Stimulated activated memory B cell treated with anti-CD40 and anti-IgM and Interleukin-4, amounts not matched to agents 10 μg/mL and 1 μg/mL and 100 μg/mL, for 72 hours (primary cell): ENCODE measurements around the gene TSPO2.

ENCODE experiments used
- ATAC-seq: fragments of 150-1000 bp; cut with Tn5 transposase; 2 replicates; pipeline ENCODE4 v1.10.0; 2021
- H3K27ac Mint-ChIP-seq: one replicate; pipeline ENCODE4 v1.8.0; 2022; ENCODE audit warnings: mild to moderate bottlenecking, mixed read lengths
- H3K27me3 Mint-ChIP-seq: one replicate; pipeline ENCODE4 v1.8.0; 2022; ENCODE audit warnings: mixed read lengths
- H3K36me3 Mint-ChIP-seq: one replicate; pipeline ENCODE4 v1.8.0; 2022; ENCODE audit warnings: mixed read lengths
- H3K4me1 Mint-ChIP-seq: one replicate; pipeline ENCODE4 v1.8.0; 2022; ENCODE audit warnings: mixed read lengths
- H3K4me3 Mint-ChIP-seq: one replicate; pipeline ENCODE4 v1.8.0; 2022; ENCODE audit warnings: mild to moderate bottlenecking, moderate library complexity, mixed read lengths
- H3K9me3 Mint-ChIP-seq: one replicate; pipeline ENCODE4 v1.8.0; 2022; ENCODE audit warnings: mixed read lengths

The TSPO2 gene

DNA sequence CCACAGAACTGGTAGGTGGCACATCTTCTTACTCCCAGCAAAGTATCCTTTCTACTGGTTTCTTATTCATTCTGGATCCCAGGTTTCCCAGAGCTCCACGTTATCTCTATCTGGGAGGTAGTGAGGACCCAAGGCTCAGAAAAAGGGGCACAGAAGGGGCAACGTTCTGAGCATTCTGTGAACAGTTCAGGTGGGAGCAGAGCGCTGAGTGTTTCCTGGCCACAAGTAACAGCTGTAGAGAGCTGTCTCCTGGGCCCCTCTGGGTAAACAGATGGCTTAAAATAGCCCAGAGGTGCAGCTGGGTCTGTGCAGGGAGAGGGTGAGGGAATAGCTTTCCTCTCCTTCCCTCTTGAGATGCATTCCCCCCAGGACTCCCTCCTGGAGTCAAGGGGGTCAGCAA lies 12.9 kb downstream of the TSPO2 start:
- H3K36me3 Mint-ChIP-seq: peaks cover 26% of the 10 kb centered on the region
- no peaks in the 10 kb centered on the region for H3K27me3 Mint-ChIP-seq
- H3K9me3 Mint-ChIP-seq: no peaks in the 10 kb centered on the region
- peaks cover 21% of the 10 kb centered on the region for H3K4me1 Mint-ChIP-seq
- H3K27ac Mint-ChIP-seq: no peak overlapping the region
- no peak overlapping the region for H3K4me3 Mint-ChIP-seq
- ATAC-seq: no peak

DNA sequence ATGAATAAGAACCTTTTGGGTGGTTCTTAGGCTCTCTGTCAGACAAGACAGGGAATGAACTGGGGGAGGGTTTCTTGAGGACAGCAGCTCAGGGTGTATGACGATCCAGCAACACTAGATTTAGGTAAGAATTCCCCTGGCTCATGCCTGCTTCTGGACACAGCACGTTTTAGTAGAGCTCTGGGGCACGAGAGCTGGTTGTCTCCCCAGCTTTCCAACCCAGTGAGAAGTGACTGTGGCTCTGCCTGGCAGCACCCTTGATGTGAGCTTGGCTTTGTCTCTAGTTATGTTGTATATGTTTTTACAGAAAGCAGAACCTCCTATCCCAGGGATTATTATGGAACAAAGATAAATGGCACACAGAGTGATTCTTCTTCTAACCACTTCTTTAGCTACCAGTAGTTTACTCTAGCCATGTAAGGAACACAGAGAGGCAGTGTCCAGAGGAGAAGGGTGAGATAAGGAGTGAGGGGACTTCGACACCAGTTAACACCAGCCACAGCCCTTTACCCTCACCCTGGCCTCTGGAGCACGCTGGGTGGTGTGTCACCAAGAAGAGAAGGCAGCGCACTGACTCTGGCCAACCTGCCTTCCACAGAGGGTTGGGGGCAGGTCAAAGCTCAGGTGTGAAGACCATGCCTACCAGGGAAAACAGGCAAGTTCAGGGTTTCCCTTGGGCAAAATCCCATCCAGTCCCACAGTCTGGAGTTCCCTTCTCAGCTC lies 14.7 kb downstream of the TSPO2 start:
- peaks cover 15% of the 10 kb centered on the region for H3K4me1 Mint-ChIP-seq
- H3K4me3 Mint-ChIP-seq: no peak overlapping the region
- peaks cover 37% of the 10 kb centered on the region for H3K36me3 Mint-ChIP-seq
- ATAC-seq: no peak
- no peak overlapping the region for H3K27ac Mint-ChIP-seq
- no peaks in the 10 kb centered on the region for H3K27me3 Mint-ChIP-seq
- H3K9me3 Mint-ChIP-seq: no peaks in the 10 kb centered on the region

DNA sequence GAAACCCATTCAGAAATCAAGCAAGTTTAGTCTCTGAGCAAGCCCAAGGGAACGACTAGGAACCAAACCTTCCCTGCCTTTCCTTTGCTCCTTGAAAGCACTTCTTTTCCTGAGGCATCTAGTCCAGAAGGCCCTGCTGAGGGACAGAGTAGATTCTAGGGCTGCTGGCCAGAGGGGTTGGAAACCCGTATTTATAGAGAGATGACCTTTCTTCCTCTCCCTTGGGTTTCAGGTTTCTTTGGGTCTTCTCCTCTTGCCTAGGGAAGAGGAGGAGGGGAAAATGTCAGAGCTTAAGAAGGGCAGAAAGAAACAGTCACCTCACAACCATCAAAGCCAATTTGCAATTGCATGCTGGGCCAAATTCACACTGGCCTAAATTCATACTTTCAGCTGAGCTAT lies 16.5 kb downstream of the TSPO2 start:
- peaks cover 46% of the 10 kb centered on the region for H3K36me3 Mint-ChIP-seq

DNA sequence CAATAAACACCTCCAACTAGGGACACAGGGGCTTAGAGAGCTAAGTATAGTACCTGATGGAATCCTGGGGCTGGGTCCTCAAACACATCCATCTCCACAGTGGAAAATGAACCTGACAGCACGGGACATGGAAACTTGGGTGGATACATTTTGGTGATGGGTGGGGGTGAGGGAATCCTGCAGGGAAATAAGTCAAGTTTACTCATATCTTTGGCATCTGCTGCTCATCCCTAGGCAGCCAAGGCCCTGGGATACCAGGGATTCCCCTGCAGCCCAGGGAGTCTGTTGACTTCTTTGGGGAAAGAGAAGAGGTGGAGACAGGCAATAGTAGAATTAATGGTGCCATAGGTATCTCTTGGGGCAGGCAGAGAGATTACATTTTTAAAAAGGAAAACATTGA lies 17.3 kb downstream of the TSPO2 start:
- H3K27me3 Mint-ChIP-seq: no peaks in the 10 kb centered on the region
- no peak overlapping the region for H3K27ac Mint-ChIP-seq
- H3K36me3 Mint-ChIP-seq: peaks cover 46% of the 10 kb centered on the region
- no peaks in the 10 kb centered on the region for H3K9me3 Mint-ChIP-seq
- ATAC-seq: no peak
- no peaks in the 10 kb centered on the region for H3K4me1 Mint-ChIP-seq
- no peak overlapping the region for H3K4me3 Mint-ChIP-seq

More for the DNA sequence above, 16.5 kb downstream of the TSPO2 start:
- Mint-ChIP-seq H3K27me3 (no peaks in the 10 kb centered on the region), H3K9me3 (no peaks in the 10 kb centered on the region), H3K27ac (no peak overlapping the region), H3K4me3 (no peak overlapping the region), H3K4me1 (no peaks in the 10 kb centered on the region)
- ATAC-seq: no peak

DNA sequence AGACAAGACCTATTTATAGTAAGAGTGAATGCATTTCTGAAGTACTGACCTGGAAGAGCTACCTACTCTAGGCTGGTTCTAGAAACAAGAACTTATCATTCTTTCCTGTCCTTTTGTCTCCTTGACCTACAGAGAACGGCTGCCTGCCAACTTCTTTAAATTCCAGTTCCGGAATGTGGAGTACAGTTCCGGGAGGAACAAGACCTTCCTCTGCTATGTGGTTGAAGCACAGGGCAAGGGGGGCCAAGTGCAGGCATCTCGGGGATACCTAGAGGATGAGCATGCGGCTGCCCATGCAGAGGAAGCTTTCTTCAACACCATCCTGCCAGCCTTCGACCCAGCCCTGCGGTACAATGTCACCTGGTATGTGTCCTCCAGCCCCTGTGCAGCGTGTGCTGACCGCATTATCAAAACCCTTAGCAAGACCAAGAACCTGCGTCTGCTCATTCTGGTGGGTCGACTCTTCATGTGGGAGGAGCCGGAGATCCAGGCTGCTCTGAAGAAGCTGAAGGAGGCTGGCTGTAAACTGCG lies 19.0 kb downstream of the TSPO2 start:
- no peaks in the 10 kb centered on the region for H3K4me1 Mint-ChIP-seq
- H3K27me3 Mint-ChIP-seq: no peaks in the 10 kb centered on the region
- H3K9me3 Mint-ChIP-seq: no peaks in the 10 kb centered on the region
- no peak for ATAC-seq
- no peak overlapping the region for H3K4me3 Mint-ChIP-seq
- H3K27ac Mint-ChIP-seq: no peak overlapping the region
- peaks cover 51% of the 10 kb centered on the region for H3K36me3 Mint-ChIP-seq

DNA sequence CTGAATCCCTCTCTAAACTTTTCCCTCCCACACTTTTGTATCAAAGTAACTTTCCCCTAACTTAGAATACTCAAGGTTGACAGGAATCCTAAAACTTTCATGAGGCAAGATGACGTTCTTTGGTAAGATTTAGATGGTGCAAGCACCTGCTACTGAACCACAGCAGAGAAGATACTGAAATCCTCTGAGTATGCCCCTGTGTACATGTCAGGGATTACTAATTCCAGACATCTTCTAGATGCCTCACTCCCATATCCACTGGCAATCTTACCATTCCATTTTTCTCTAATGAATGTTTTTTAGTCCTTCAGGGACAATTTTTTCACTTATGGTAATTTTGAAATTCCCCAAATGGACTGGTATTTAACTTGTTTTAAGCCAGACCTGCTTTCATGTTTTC lies 19.8 kb downstream of the TSPO2 start:
- H3K27me3 Mint-ChIP-seq: no peaks in the 10 kb centered on the region
- peaks cover 6% of the 10 kb centered on the region for H3K4me1 Mint-ChIP-seq

DNA sequence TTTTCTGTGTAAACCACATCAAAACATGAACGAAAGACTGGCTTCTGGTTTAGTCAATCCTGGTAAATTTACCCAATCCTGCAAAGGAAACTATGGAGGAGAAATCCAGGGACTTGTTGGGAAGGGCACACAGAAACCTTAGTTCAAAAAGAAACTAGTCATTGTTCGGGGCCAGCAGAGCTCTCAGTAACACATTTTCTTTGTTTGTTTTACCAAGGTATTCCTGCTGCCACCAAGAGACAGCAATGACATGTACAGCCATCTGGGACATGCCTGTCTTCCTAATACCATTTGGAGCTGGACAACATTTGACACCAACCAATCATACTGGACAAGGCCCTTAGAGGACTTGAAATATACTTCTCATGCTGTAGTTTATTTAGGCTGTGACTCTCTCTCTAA lies 21.6 kb downstream of the TSPO2 start:
- Mint-ChIP-seq H3K36me3 (peaks cover 55% of the 10 kb centered on the region), H3K27ac (no peak overlapping the region), H3K4me1 (peaks cover 8% of the 10 kb centered on the region), H3K27me3 (no peaks in the 10 kb centered on the region), H3K4me3 (no peak overlapping the region), H3K9me3 (no peaks in the 10 kb centered on the region)
- ATAC-seq: no peak

More for the DNA sequence above, 19.8 kb downstream of the TSPO2 start:
- Mint-ChIP-seq H3K27ac (no peak overlapping the region), H3K36me3 (peaks cover 54% of the 10 kb centered on the region), H3K9me3 (no peaks in the 10 kb centered on the region), H3K4me3 (no peak overlapping the region)
- ATAC-seq: no peak

DNA sequence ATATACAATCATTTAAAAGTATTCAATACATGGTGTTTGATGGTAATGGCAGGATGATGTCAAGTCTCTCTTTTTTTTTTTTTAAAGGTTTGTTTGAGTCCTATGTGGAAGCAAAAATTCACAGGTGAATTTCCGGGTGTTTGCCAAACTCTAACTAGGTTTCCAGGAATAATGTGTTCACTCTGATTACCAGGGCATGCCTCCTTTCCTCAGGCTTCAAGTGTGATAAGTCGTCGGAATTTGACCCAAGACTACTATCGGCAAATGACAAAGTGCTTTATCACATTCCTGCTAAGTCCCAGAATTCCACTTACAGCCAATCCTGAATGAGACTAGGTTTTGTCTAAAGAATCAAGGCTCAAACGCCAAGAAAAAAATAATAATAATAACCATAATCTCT lies 22.6 kb downstream of the TSPO2 start:
- no peak for ATAC-seq
- Mint-ChIP-seq H3K4me1 (peaks cover 8% of the 10 kb centered on the region), H3K9me3 (no peaks in the 10 kb centered on the region), H3K27ac (no peak overlapping the region), H3K27me3 (no peaks in the 10 kb centered on the region), H3K4me3 (no peak overlapping the region), H3K36me3 (peaks cover 54% of the 10 kb centered on the region)

DNA sequence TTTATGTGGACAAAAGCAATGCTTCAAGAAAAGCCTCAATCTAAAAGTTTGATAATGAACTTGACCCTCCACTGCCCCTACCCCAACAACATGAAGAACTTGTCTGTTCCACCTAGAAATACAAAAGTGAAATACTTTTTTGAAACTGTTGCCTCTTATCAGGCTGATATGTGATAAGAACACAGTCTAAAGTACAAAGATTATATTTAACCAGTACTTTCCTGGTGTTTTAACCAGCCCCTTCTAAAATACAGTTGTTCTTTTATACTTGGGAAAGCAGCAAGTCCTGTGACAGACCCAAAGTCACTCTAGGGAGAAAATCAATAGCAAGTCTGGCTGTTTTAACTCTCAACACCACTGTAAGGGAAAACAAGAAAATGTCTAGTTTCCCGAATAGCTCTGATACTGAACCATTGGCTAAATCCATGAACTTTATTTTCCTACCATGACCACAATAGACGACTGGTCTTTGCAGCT lies 23.3 kb downstream of the TSPO2 start:
- Mint-ChIP-seq H3K27ac (no peak overlapping the region), H3K4me3 (no peak overlapping the region), H3K27me3 (no peaks in the 10 kb centered on the region), H3K36me3 (peaks cover 47% of the 10 kb centered on the region), H3K9me3 (no peaks in the 10 kb centered on the region), H3K4me1 (peaks cover 12% of the 10 kb centered on the region)
- no peak for ATAC-seq

DNA sequence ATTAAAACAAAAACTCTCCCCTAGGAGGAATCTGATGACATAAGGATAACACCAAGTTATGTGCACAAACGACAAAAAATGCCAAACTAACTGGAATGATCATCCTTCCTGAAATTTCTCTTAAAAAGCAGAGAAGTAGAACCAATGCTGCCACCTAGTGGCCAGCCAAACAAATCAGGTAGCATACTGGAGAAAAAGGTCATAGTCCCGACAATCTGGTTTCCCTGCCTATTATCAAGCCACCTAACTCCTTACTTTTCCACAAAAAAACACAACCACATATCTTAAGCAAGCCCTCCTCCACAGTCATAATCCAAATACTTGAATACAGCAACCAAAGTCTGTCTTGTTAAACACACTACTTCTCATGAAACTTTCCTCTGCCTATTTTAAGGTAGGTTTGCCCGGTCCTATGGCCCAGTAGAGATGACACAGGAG lies 24.6 kb downstream of the TSPO2 start:
- no peak for ATAC-seq
- Mint-ChIP-seq H3K27me3 (no peaks in the 10 kb centered on the region), H3K9me3 (no peaks in the 10 kb centered on the region), H3K4me1 (peaks cover 21% of the 10 kb centered on the region), H3K27ac (no peak overlapping the region), H3K4me3 (no peak overlapping the region), H3K36me3 (peaks cover 34% of the 10 kb centered on the region)

DNA sequence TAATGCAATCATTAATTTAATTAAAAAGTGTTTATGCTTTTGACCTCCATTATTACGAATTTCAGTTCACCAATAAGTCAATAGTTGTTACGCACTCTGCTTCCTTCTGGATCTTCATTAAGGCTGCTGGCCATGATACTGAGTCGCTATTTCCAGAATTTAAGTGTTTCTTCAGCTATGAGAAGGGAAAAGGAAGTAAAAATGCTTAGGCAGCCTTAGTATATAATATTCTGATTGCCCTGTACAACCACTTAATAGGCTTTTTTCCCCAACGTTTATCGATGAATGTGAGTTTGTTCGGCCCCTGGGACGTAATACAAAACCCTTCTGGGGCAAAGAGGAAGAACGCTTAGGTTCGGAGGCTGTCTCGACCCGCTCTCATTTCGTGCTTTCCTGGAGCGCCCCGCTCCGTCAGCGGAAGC lies 29.2 kb downstream of the TSPO2 start:
- ATAC-seq: no peak
- Mint-ChIP-seq H3K27ac (peak overlapping the region; percentile 97), H3K4me3 (peak overlapping the region; percentile 98), H3K4me1 (peaks cover 48% of the 10 kb centered on the region), H3K27me3 (no peaks in the 10 kb centered on the region), H3K9me3 (no peaks in the 10 kb centered on the region), H3K36me3 (peaks cover 25% of the 10 kb centered on the region)

DNA sequence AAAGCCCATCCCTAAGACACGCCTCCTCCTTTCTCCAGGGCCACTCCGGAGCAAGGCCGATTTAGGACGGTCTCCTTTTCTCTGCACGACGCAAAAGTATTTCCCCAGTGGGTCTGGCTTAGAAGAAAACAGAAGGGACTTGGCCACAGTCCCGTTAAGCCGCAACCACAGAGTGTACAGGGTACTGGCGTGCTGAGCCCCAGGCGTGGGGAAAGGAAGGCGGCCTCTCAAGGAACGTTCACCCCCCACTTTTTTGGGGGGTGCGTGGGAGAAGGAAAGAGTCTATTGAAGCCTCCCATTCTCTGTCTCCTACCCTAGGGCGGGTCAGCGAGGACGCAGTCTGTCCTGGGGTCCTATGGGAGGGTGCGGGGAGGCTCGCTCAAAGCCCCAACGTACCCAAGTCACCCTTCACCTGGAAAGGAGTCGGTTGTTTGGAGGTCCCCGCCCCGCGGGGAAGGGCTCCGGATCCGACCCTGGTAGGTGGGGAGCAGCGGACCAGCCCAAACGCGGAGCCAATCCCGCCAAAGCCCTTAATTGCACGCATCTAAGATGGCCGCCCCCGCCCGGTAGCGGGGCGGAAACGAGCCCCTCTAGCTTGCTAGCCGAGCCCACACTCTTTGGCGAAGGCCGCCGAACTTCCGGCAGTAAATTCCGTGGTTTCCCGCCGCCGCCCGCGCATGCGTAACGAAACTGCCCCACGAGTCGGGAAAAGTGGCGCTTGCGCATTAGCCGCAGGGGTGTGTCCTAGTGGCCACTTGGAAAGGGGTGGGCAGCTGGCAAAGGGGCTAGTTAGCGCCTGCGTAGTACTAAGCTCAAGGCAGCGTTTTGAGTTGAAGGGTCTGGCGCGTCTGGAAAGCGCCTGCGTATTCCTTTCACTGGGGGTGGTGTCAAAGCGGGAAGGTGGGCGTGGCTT lies 29.9 kb downstream of the TSPO2 start, which contains the start of gene OARD1:
OARD1 (minus strand) TSS at position 434 of the 913 bp plus-strand sequence. CDS start 722 bp downstream, outside the sequence.
- Mint-ChIP-seq H3K36me3 (peaks cover 18% of the 10 kb centered on the region), H3K9me3 (no peaks in the 10 kb centered on the region)

DNA sequence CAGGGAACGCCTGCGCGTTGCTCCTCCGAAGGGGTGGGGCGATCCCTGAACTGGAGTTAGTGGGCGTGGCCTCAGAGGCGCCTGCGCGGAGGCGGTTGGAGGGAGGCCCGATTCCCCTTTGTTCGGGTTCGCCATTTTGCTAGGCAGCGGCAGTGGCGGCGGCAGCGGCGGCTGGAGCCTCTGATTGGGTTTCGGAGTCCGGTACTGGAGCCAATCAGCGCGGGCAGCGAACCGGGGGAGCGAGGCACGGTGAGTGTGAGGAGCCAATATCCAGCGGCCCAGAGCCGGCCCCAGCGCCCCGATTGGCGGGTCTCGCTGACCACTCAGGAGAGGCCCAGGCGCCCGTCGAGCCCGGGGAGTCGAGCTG lies 30.6 kb downstream of the TSPO2 start, which contains the start of gene NFYA:
NFYA (plus strand) TSS at position 139 of the 367 bp plus-strand sequence. CDS start 6,116 bp downstream, outside the sequence.
- Mint-ChIP-seq H3K36me3 (peaks cover 12% of the 10 kb centered on the region), H3K4me1 (peaks cover 43% of the 10 kb centered on the region), H3K4me3 (peak within 1 kb of the TSS; percentile 98), H3K27ac (peak within 1 kb of the TSS; percentile 97), H3K27me3 (no peaks in the 10 kb centered on the region), H3K9me3 (no peaks in the 10 kb centered on the region)
- ATAC-seq: peak; percentile 89

More for the DNA sequence above, 29.9 kb downstream of the TSPO2 start, which contains the start of gene OARD1:
- peak; percentile 89 for ATAC-seq
- no peaks in the 10 kb centered on the region for H3K27me3 Mint-ChIP-seq
- H3K4me3 Mint-ChIP-seq: peak within 1 kb of the TSS; percentile 98
- peaks cover 44% of the 10 kb centered on the region for H3K4me1 Mint-ChIP-seq
- peak within 1 kb of the TSS; percentile 97 for H3K27ac Mint-ChIP-seq

DNA sequence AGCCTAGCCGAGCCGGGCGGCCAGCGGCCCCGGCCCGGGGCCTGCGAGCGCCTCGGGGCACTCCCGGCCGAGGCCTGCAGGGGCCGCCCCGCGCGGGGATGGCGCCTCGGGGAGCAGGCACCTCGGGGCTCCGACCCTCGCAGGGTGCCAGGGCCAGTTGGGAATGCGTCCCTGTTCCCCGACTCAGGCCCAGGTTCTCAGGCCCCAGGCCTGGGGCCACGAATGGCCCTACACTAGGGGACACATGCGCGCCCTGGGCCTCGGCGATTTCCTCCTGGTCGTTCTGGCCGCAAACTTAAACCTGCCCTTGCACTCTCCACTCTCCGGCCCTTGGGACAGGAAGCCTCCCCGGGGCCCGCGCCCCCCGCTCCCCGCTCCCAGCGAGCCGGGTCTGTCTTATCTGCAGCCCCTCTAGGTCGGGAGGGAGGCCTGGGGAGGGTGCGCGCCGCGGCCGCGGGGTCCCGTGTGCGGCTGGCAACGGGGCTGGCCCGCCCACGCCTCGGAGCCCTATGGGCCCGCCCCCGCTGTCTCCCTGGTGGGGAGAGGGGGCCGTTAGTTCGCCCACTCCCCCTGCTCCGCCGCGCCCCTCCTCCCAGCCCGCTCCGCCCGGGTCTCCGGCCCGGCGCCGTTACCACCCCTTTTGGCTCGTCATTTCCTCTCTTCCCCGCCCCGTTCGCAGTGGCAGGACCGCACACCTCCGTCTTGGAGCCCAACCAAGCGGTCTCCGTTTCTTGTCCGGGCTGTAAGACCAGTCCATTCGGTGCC lies 31.1 kb downstream of the TSPO2 start:
- H3K4me3 Mint-ChIP-seq: peak overlapping the region; percentile 98
- ATAC-seq: peak; percentile 49
- H3K9me3 Mint-ChIP-seq: no peaks in the 10 kb centered on the region
- H3K27ac Mint-ChIP-seq: peak overlapping the region; percentile 97
- no peaks in the 10 kb centered on the region for H3K27me3 Mint-ChIP-seq
- peaks cover 43% of the 10 kb centered on the region for H3K4me1 Mint-ChIP-seq
- peaks cover 9% of the 10 kb centered on the region for H3K36me3 Mint-ChIP-seq
